Muscle of leg (tissue), 11 donors: ENCODE data around the gene SUGCT. TPM values are rescaled to one million over a fixed set of nuclear protein-coding genes. Genes with fewer than 3 reads are reported as not detected.
"Not testable (repeated sequence)": the region's sequence is repeated elsewhere in the genome, so short reads cannot be mapped to it uniquely, and the experiment has no call there.

ENCODE experiments used
- DNase-seq: peaks from one replicate; pipeline ENCODE4 v3.0.0; 2013
- H3K27ac ChIP-seq: one replicate; pipeline ENCODE4 v1.5.1; 2013; ENCODE audit warnings: mild to moderate bottlenecking, low read length, control low read depth
- H3K27me3 ChIP-seq: one replicate; pipeline ENCODE4 v1.6.1; 2013; ENCODE audit warnings: low read length; ENCODE audit not compliant: control insufficient read depth, insufficient read depth
- H3K36me3 ChIP-seq: one replicate; pipeline ENCODE4 v1.6.1; 2013; ENCODE audit warnings: low read length; ENCODE audit not compliant: control insufficient read depth, insufficient read depth
- H3K4me1 ChIP-seq: one replicate; pipeline ENCODE4 v1.6.1; 2013; ENCODE audit warnings: low read length; ENCODE audit not compliant: control insufficient read depth, insufficient read depth
- H3K4me3 ChIP-seq: one replicate; pipeline ENCODE4 v1.5.1; 2013; ENCODE audit warnings: low read length, control low read depth
- H3K9me3 ChIP-seq: replicated peaks from 2 replicates; pipeline ENCODE4 v1.6.1; 2013; ENCODE audit warnings: low read depth, low read length; ENCODE audit not compliant: control insufficient read depth
- WGBS: methylation state at CpG from one replicate; pipeline ENCODE4 v1.1.5; 2013; ENCODE audit warnings: missing lambda C conversion rate; ENCODE audit not compliant: insufficient coverage; 5-methylcytosine and 5-hydroxymethylcytosine counted together
- polyA plus RNA-seq, 8 donors: library from polyadenylated mRNA; unstranded; fragments of 120-200 nt; gene quantifications; one replicate each; pipeline versions ENCODE4 v1.2.1 to v1.2.3, GENCODE V29; 2013; ENCODE audit warnings: inconsistent platforms in 1 of 8, low replicate concordance in 1 of 8; ENCODE audit not compliant: insufficient read length in 8 of 8, insufficient read depth in 1 of 8
- total RNA-seq: library from RNA; stranded (reverse); fragments of 120-200 nt; gene quantifications from one replicate; pipeline ENCODE4 v1.2.4, GENCODE V29; 2013

The SUGCT gene
- total and polyA plus RNA-seq, 9 donors, result 1.7 to 6.1 (median 3.3) TPM

DNA sequence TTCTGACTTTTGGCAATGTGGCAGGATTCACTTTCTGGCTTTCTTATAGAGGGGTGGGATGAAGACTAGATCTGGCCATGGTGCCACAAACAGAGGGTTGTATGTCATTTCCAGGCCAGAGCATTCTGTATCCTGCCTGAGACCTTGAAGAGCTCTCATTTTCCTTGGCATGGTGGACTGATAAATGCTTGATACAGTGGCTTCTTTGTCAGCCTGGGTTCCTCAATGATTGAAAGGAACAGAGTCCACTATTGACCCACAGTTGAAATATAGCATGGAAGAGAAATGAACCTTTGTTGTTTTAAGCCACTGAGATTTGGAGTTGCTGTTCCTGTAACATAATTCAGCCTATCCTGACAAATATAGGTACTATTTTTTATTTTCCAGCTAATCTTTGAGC lies 462.7 kb downstream of the SUGCT start:
- no peak for DNase-seq

GRCh38 chr7:40598915-40599314 lies 464.1 kb downstream of the SUGCT start:
- no peaks in the 10 kb centered on the region for H3K27me3 ChIP-seq

More for the DNA sequence above, 462.7 kb downstream of the SUGCT start:
- H3K4me3 ChIP-seq, result no peak overlapping the region
- no peaks in the 10 kb centered on the region for H3K36me3 ChIP-seq
- no peaks in the 10 kb centered on the region for H3K4me1 ChIP-seq
- H3K9me3 ChIP-seq, result no peaks in the 10 kb centered on the region
- H3K27ac ChIP-seq, result no peak overlapping the region
- no peaks in the 10 kb centered on the region for H3K27me3 ChIP-seq

DNA sequence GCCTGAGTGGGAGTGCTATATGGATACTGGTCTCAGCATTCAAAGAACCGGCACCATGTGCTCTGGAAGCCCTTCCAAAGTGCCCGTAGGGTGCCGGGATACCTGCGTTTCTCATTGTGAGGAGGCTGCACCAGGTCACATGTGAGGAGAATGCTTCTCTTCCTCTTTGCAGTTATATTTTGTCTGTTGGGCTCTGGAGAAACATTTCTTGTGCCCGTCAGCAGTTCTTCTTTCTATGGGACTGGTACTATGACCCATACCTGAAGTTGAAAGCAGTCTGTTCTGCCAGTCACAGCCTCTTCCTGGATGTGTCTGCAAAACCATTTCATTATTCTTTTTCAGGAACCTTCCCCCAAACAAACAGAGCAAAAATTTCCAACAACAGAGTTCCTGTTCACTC lies 465.0 kb downstream of the SUGCT start:
- DNase-seq, result no peak
- H3K4me3 ChIP-seq, result no peak overlapping the region
- 95% methylated on average over 3 of the region's 5 CpGs for WGBS
- H3K4me1 ChIP-seq, result no peaks in the 10 kb centered on the region
- H3K27ac ChIP-seq, result no peak overlapping the region
- no peaks in the 10 kb centered on the region for H3K27me3 ChIP-seq
- no peaks in the 10 kb centered on the region for H3K9me3 ChIP-seq
- H3K36me3 ChIP-seq, result no peaks in the 10 kb centered on the region

More at GRCh38 chr7:40598915-40599314, 464.1 kb downstream of the SUGCT start:
- no peaks in the 10 kb centered on the region for H3K4me1 ChIP-seq
- no CpG with 5 or more reads among the region's 7 CpGs for WGBS
- no peak overlapping the region for H3K4me3 ChIP-seq
- H3K9me3 ChIP-seq, result no peaks in the 10 kb centered on the region
- no peak overlapping the region for H3K27ac ChIP-seq
- no peaks in the 10 kb centered on the region for H3K36me3 ChIP-seq
- no peak for DNase-seq

DNA sequence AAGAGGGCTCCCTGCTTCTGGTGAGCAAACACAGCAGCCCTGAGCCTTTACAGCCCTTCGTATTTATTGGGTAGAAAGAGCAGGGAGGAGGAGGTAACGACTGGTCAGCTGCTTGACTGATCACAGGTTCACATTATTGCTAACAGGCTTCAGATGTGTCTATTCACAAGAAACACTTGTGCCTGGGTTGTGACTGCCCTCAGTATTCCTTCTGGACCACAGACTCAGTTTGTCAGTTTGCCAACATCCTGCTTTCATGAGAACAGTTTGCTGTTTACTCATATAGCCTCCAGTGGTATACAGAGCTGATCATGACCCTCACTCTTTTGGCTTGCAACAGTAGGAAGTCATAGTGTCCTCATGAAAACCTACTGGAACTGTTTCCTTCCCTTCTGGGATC lies 467.5 kb downstream of the SUGCT start:
- DNase-seq, H3K27ac ChIP-seq, H3K4me3 ChIP-seq, H3K27me3 ChIP-seq, H3K9me3 ChIP-seq, H3K36me3 ChIP-seq, H3K4me1 ChIP-seq: not testable (repeated sequence)
- WGBS, result 83% methylated on average over 1 of the region's 2 CpGs

DNA sequence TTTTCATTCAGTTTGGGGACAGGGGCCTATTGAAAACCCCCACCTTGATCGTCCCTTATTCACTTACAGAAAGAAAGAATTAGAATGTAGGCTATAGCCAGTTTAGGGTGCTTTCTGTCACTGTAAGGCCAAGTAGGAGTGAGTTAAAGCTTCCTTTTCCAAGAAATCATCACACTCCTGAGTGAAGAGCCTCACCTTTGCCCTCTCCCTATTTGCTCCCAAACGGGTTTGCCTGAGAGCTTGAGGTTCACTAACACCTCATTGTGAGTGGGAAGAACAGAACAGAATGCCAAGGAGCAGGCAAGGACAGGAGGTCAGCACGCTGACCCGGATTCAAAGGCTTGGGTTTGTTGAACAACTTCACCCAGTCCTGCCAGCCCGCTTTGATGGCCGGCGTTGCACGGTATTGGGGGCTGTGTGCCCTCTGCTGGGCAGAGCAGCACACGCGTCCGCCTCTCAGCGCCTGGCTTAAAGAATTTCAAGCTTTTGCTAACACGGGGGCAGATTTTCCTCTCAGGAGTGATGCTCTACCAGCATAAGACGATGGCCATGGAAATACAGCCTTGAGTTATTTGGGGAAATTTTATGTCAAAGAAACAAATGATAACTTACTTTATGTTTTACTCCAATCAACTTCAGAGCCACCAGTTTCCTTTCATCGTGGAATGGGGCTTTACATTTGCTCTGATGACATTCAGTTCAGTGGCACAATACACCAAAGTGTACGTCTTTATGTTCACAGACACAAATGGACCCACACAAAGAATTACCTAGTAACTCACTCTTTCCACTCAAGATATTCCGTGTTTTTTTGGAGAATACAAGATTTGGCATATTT lies 470.0 kb downstream of the SUGCT start:
- Histone ChIP-seq H3K27ac (no peak overlapping the region), H3K4me3 (no peak overlapping the region), H3K36me3 (no peaks in the 10 kb centered on the region), H3K9me3 (no peaks in the 10 kb centered on the region), H3K4me1 (no peaks in the 10 kb centered on the region), H3K27me3 (no peaks in the 10 kb centered on the region)
- WGBS, result 29% methylated on average over 11 of the region's 17 CpGs
- peak; percentile 36 for DNase-seq

DNA sequence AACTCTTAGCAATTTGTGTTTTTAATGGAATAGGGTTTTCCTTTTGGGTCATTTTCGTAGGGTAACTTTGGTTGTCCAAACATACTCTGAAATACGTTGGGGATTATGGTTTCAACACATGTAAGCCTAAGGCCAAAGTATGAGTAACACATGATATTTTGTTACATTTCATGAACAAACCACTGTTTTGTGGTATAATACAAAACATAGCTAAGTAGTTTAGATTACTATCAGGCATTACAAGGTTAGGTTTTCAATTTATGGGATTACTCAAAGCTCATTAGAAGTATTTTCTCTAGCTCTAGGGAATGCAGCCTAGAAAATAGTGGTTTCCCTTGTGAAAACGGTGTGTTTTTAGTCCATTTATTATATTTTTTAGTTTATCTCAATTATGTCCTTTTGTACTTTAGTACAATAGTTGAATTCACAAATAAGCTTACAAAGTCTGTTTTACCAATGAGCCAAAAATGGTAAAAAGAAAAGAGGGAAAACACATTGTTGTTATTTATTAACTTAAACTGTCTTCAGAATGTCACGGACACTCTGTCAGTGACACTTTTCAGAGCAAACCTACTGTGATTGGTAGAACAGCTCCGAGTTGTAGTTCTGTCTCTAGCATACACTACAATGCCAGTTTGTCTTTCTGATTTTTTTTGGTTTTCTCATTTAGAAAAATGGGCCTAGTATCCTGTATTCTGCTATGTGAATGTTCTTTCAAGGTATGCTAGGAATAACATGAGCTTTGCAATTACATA lies 473.7 kb downstream of the SUGCT start:
- no peak overlapping the region for H3K4me3 ChIP-seq
- no CpG with 5 or more reads among the region's 5 CpGs for WGBS
- H3K27ac ChIP-seq, result no peak overlapping the region
- DNase-seq, result no peak
- no peaks in the 10 kb centered on the region for H3K27me3 ChIP-seq
- H3K9me3 ChIP-seq, result no peaks in the 10 kb centered on the region
- no peaks in the 10 kb centered on the region for H3K36me3 ChIP-seq
- no peaks in the 10 kb centered on the region for H3K4me1 ChIP-seq

GRCh38 chr7:40610461-40610860 lies 475.7 kb downstream of the SUGCT start:
- Histone ChIP-seq H3K27ac (no peak overlapping the region), H3K9me3 (no peaks in the 10 kb centered on the region), H3K27me3 (no peaks in the 10 kb centered on the region), H3K36me3 (no peaks in the 10 kb centered on the region), H3K4me1 (no peaks in the 10 kb centered on the region), H3K4me3 (no peak overlapping the region)
- no peak for DNase-seq
- WGBS, result 50% methylated on average over 1 of the region's 4 CpGs

GRCh38 chr7:40611095-40611871 lies 476.5 kb downstream of the SUGCT start:
- Histone ChIP-seq H3K9me3 (no peaks in the 10 kb centered on the region), H3K27ac (no peak overlapping the region), H3K27me3 (no peaks in the 10 kb centered on the region), H3K36me3 (no peaks in the 10 kb centered on the region), H3K4me3 (no peak overlapping the region), H3K4me1 (no peaks in the 10 kb centered on the region)
- no peak for DNase-seq
- no CpG with 5 or more reads among the region's 2 CpGs for WGBS

- no CpG with 5 or more reads among the region's 2 CpGs for WGBS
These were observed 477.5 kb downstream of the SUGCT start for GRCh38 chr7:40612298-40612697.

DNA sequence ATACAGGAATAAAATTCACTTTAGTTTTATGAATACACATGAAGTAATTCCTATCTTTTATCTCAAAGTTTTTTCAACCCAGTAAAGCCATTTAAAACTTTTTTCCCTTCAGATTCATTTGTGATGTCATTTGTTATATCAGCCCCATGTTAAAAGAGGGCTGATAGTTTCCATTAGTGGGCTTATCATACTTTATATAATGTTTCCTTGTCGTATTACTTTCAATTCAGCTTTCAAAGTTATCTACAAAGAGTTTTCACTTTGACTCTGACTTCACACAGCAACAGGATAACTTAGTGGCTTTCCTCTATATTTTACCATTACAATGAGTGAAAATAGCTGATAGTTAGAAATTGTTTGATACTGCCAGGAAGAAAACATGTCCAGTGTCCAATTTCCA lies 484.8 kb downstream of the SUGCT start:
- H3K4me3 ChIP-seq, result no peak overlapping the region
- H3K9me3 ChIP-seq, result no peaks in the 10 kb centered on the region
- H3K27ac ChIP-seq, result no peak overlapping the region
- H3K4me1 ChIP-seq, result no peaks in the 10 kb centered on the region
- H3K36me3 ChIP-seq, result no peaks in the 10 kb centered on the region
- WGBS, result no CpG with 5 or more reads among the region's 1 CpG
- H3K27me3 ChIP-seq, result no peaks in the 10 kb centered on the region
- DNase-seq, result no peak

More at GRCh38 chr7:40612298-40612697, 477.5 kb downstream of the SUGCT start:
- H3K27ac ChIP-seq, result no peak overlapping the region
- no peaks in the 10 kb centered on the region for H3K9me3 ChIP-seq
- no peaks in the 10 kb centered on the region for H3K27me3 ChIP-seq
- DNase-seq, result no peak
- H3K4me3 ChIP-seq, result no peak overlapping the region
- no peaks in the 10 kb centered on the region for H3K4me1 ChIP-seq
- H3K36me3 ChIP-seq, result no peaks in the 10 kb centered on the region
